Hepatocyte (in vitro differentiated cells): ENCODE results near the gene CRMP1. TPM values are rescaled to one million over a fixed set of nuclear protein-coding genes. Genes with fewer than 3 reads are reported as not detected.

ENCODE experiments used
- DNase-seq: peaks from one replicate; pipeline ENCODE4 v3.0.0-alpha.2; 2016; ENCODE audit warnings: low spot score
- H2AFZ ChIP-seq: fragments of 200-600 bp; sonication (generic); 2 replicates; pipeline ENCODE4 v1.6.0; 2016; ENCODE audit warnings: antibody characterized with exemption, mild to moderate bottlenecking
- H3K27ac ChIP-seq: fragments of 200-600 bp; sonication (generic); 2 replicates; pipeline ENCODE4 v1.5.1; 2016; ENCODE audit warnings: mild to moderate bottlenecking
- H3K27me3 ChIP-seq: fragments of 200-600 bp; sonication (generic); 2 replicates; pipeline ENCODE4 v1.6.1; 2016
- H3K36me3 ChIP-seq: fragments of 200-600 bp; sonication (generic); replicated peaks from 2 replicates; pipeline ENCODE4 v1.5.1; 2016; ENCODE audit warnings: low read depth; ENCODE audit not compliant: insufficient read depth
- H3K4me1 ChIP-seq: fragments of 200-600 bp; sonication (generic); 2 replicates; pipeline ENCODE4 v1.5.1; 2016; ENCODE audit warnings: mild to moderate bottlenecking, moderate library complexity; ENCODE audit not compliant: insufficient read depth
- H3K4me2 ChIP-seq: fragments of 200-600 bp; sonication (generic); 2 replicates; pipeline ENCODE4 v1.6.0; 2016
- H3K4me3 ChIP-seq: fragments of 200-600 bp; sonication (generic); 2 replicates; pipeline ENCODE4 v1.5.1; 2016; ENCODE audit warnings: mild to moderate bottlenecking
- H3K79me2 ChIP-seq: fragments of 200-600 bp; sonication (generic); 2 replicates; pipeline ENCODE4 v1.6.0; 2017; ENCODE audit warnings: mild to moderate bottlenecking
- H3K9me2 ChIP-seq: fragments of 200-600 bp; sonication (generic); replicated peaks from 2 replicates; pipeline ENCODE4 v1.6.0; 2017; ENCODE audit warnings: mild to moderate bottlenecking; ENCODE audit not compliant: insufficient read depth
- H3K9me3 ChIP-seq: fragments of 200-600 bp; sonication (generic); 2 replicates; pipeline ENCODE4 v1.5.1; 2016; ENCODE audit warnings: low read depth, mild to moderate bottlenecking
- H4K20me1 ChIP-seq: fragments of 200-600 bp; sonication (generic); 2 replicates; pipeline ENCODE4 v1.6.0; 2016; ENCODE audit warnings: mild to moderate bottlenecking; ENCODE audit not compliant: insufficient read depth, poor library complexity, severe bottlenecking
- CTCF ChIP-seq: fragments of 200-600 bp; sonication (generic); IDR thresholded peaks from 2 replicates; pipeline ENCODE4 v1.5.1; 2016; ENCODE audit warnings: antibody characterized with exemption, mild to moderate bottlenecking; ENCODE audit not compliant: poor library complexity
- EZH2 ChIP-seq: fragments of 200-600 bp; sonication (generic); IDR thresholded peaks from 2 replicates; pipeline ENCODE4 v1.6.1; 2016; ENCODE audit warnings: antibody characterized with exemption, mild to moderate bottlenecking, borderline replicate concordance
- EZH2phosphoT487 ChIP-seq: fragments of 200-600 bp; sonication (generic); IDR thresholded peaks from one replicate; pipeline ENCODE4 v1.6.1; 2018; ENCODE audit warnings: antibody characterized with exemption, mild to moderate bottlenecking, low read depth, moderate library complexity; ENCODE audit not compliant: unreplicated experiment, severe bottlenecking
- WGBS: methylation state at CpG from one replicate; pipeline ENCODE4 v1.1.6; 2016; ENCODE audit warnings: low lambda C conversion rate; ENCODE audit errors: missing lambda C conversion rate; 5-methylcytosine and 5-hydroxymethylcytosine counted together
- polyA plus RNA-seq: library from polyadenylated mRNA; unstranded; fragments of >200 nt; fragmentation: Nextera tagmentation; extraction: Ambion mirVana; gene quantifications from 2 replicates; pipeline ENCODE4 v1.2.1, GENCODE V29; 2016
- total RNA-seq: library from RNA; depleted of rRNA; stranded (reverse); fragments of >200 nt; gene quantifications from 2 replicates; pipeline ENCODE4 v1.2.3, GENCODE V29; 2014

CRMP1 gene
- total and polyA plus RNA-seq, 2 experiments from 2014 or later: 12.5 to 12.9 TPM

DNA sequence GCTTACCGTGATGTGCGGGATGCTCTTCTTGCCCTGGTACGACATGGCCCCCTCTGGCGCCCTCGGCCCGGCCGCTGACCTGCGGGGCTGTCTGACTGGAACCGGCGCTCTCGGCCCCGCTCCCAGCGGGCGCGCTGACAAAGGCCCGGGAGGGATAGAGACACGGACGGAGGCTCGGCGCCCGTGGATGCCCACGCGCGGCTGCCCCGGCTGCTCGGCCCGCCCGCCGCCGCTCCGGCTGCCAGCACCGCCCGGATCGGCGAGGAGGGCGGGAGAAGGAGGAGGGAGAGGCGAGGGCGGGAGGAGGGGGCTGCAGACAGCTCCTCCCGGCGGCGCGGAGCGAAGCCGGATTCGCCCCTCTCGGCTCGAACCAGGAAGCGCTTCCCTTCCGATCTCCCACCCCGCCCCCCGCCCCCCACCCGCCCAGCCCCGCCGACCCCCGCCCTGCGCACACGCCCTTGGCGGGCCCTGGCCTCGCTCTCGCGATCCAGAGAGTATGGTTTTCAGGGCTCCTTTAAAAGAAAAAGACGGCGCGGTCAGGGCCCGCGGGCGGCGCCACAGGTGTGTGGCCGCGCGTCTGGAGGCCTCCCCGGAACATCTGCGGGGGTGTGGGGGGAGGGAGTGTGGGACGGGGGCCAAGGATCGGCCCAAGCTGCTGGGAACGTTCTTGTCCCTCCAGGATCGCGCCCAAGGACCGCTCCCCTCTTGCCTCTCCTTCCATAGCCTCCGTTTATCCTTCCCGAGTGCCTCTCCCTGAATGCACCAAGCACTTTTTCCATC, 4.5 kb downstream of the CRMP1 start:
- Histone ChIP-seq H4K20me1 (no peaks in the 10 kb centered on the region), H3K4me3 (peak overlapping the region; percentile 67), H3K4me1 (peaks cover 4% of the 10 kb centered on the region), H3K79me2 (no peaks in the 10 kb centered on the region), H3K9me2 (no peaks in the 10 kb centered on the region), H3K36me3 (no peaks in the 10 kb centered on the region), H3K27ac (no peak overlapping the region), H3K27me3 (peaks cover 82% of the 10 kb centered on the region), H3K9me3 (no peaks in the 10 kb centered on the region), H3K4me2 (peak overlapping the region; percentile 80), H2AFZ (peak overlapping the region; percentile 45)
- WGBS: under 1% methylated on average over 39 of the region's 81 CpGs
- DNase-seq: peak; percentile 68
- TF ChIP-seq EZH2phosphoT487 (no peak), EZH2 (peak; percentile 35)

- no peak overlapping the region for H3K27ac ChIP-seq
- peaks cover 4% of the 10 kb centered on the region for H4K20me1 ChIP-seq
- H2AFZ ChIP-seq: peak overlapping the region; percentile 45
- no peaks in the 10 kb centered on the region for H3K36me3 ChIP-seq
- TF ChIP-seq EZH2 (peak; percentile 15), CTCF (no peak)
- H3K9me3 ChIP-seq: no peaks in the 10 kb centered on the region
- H3K9me2 ChIP-seq: no peaks in the 10 kb centered on the region
- DNase-seq: peak; percentile 49
- 2% methylated on average over 31 of the region's 70 CpGs for WGBS
- H3K4me2 ChIP-seq: peak overlapping the region; percentile 80
- H3K4me1 ChIP-seq: peaks cover 4% of the 10 kb centered on the region
- peaks cover 79% of the 10 kb centered on the region for H3K27me3 ChIP-seq
- H3K79me2 ChIP-seq: no peaks in the 10 kb centered on the region
- H3K4me3 ChIP-seq: peak overlapping the region; percentile 67
Observed at GRCh38 chr4:5887361-5888221, 5.3 kb downstream of the CRMP1 start.

DNA sequence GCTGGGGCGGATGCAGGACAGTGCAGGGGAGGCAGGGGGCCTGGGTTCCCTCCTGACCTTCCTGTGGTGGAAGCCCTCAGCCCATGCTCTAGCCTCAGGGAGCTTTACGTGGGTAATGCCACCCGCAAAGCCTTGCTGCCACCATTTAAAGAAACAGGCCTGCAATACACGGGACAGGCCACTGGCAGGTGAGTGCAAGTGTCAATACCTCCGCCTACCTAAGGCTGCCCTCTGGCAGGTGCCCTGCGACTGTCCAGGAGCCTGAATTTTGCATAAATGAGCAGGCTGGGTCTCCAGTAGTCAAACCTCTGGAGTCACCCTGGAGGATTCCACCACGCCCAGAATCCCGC, 5.9 kb downstream of the CRMP1 start:
- 27% methylated on average over 8 of the region's 8 CpGs for WGBS
- H3K79me2 ChIP-seq: no peaks in the 10 kb centered on the region
- peaks cover 10% of the 10 kb centered on the region for H4K20me1 ChIP-seq
- H3K4me2 ChIP-seq: peak overlapping the region; percentile 80
- peaks cover 4% of the 10 kb centered on the region for H3K4me1 ChIP-seq
- TF ChIP-seq EZH2phosphoT487 (no peak), EZH2 (peak; percentile 1)
- no peak for DNase-seq
- H3K9me2 ChIP-seq: no peaks in the 10 kb centered on the region
- H3K4me3 ChIP-seq: peak overlapping the region; percentile 67
- H3K27ac ChIP-seq: no peak overlapping the region
- H3K36me3 ChIP-seq: no peaks in the 10 kb centered on the region
- peaks cover 75% of the 10 kb centered on the region for H3K27me3 ChIP-seq
- H3K9me3 ChIP-seq: no peaks in the 10 kb centered on the region
- H2AFZ ChIP-seq: no peak overlapping the region

- no peak for TF ChIP-seq EZH2
- TF ChIP-seq CTCF: no peak
- no peak for TF ChIP-seq EZH2phosphoT487
- H3K27ac ChIP-seq: no peak overlapping the region
- H3K9me2 ChIP-seq: no peaks in the 10 kb centered on the region
- H3K79me2 ChIP-seq: no peaks in the 10 kb centered on the region
- H3K4me1 ChIP-seq: peaks cover 4% of the 10 kb centered on the region
- H3K36me3 ChIP-seq: no peaks in the 10 kb centered on the region
- no peak overlapping the region for H3K4me3 ChIP-seq
- H3K4me2 ChIP-seq: no peak overlapping the region
- WGBS: 50% methylated on average over 3 of the region's 3 CpGs
- H3K27me3 ChIP-seq: peaks cover 64% of the 10 kb centered on the region
- H2AFZ ChIP-seq: no peak overlapping the region
- DNase-seq: no peak
- peaks cover 16% of the 10 kb centered on the region for H4K20me1 ChIP-seq
- H3K9me3 ChIP-seq: no peaks in the 10 kb centered on the region
Observed at GRCh38 chr4:5885733-5886132, 7.2 kb downstream of the CRMP1 start.
